PC-3 (cell line): ENCODE results near the gene GALNT18. TPM values are rescaled to one million over a fixed set of nuclear protein-coding genes. Genes with fewer than 3 reads are reported as not detected.
A peak's percentile ranks its signal among the peaks of the same experiment; 100 is the strongest.

Source experiments
- ATAC-seq: fragments of 200-7000 bp; cut with Tn5 transposase; 2 replicates; pipeline ENCODE4 v1.9.1; 2020; ENCODE audit warnings: mild to moderate bottlenecking, moderate library complexity
- BruUV-seq: library from RNA; stranded (reverse); fragments of 400-500 nt; replicated peaks from 2 replicates; lab custom pipeline; 2021; lab: Mats Ljungman, UMichigan
- CTCF ChIA-PET: fragments of 300-600 bp; sonication (Branson Sonifier 250); formaldehyde crosslinking; loops from one replicate; lab custom pipeline; 2022; ENCODE audit warnings: antibody characterized with exemption; lab: Charles Lee
- POLR2A ChIA-PET: fragments of 300-600 bp; sonication (Branson Sonifier 250); formaldehyde crosslinking; loops from one replicate; lab custom pipeline; 2022; ENCODE audit warnings: antibody characterized with exemption; ENCODE audit not compliant: unreplicated experiment; lab: Charles Lee
- DNase-seq: peaks from one replicate; pipeline ENCODE4 v3.0.0-alpha.2; 2015
- H2AFZ ChIP-seq: fragments of 300-600 bp; sonication (generic); 2 replicates; pipeline ENCODE4 v1.6.0; 2016; ENCODE audit warnings: antibody characterized with exemption, low read length
- H3F3A ChIP-seq: fragments of 300-600 bp; sonication (generic); one replicate; pipeline ENCODE4 v1.6.0; 2017; ENCODE audit warnings: antibody characterized with exemption, low read length, control low read depth, mild to moderate bottlenecking; ENCODE audit not compliant: unreplicated experiment
- H3K27ac ChIP-seq: fragments of 300-600 bp; sonication (generic); 2 replicates; pipeline ENCODE4 v1.5.1; 2016; ENCODE audit warnings: mild to moderate bottlenecking, low read length
- H3K27me3 ChIP-seq: fragments of 300-600 bp; sonication (generic); 2 replicates; pipeline ENCODE4 v1.6.1; 2016; ENCODE audit warnings: low read length, mixed read lengths
- H3K36me3 ChIP-seq: fragments of 300-600 bp; sonication (generic); 2 replicates; pipeline ENCODE4 v1.6.1; 2016; ENCODE audit warnings: low read depth, mixed run types, low read length, mixed read lengths
- H3K4me1 ChIP-seq: fragments of 300-600 bp; sonication (generic); 2 replicates; pipeline ENCODE4 v1.5.1; 2016; ENCODE audit warnings: low read length; ENCODE audit not compliant: insufficient read depth
- H3K4me2 ChIP-seq: fragments of 300-600 bp; sonication (generic); 2 replicates; pipeline ENCODE4 v1.6.0; 2016; ENCODE audit warnings: low read length
- H3K4me3 ChIP-seq: fragments of 300-600 bp; sonication (generic); 2 replicates; pipeline ENCODE4 v1.5.1; 2016; ENCODE audit warnings: mild to moderate bottlenecking, low read length, mixed read lengths
- H3K79me2 ChIP-seq: fragments of 300-600 bp; sonication (generic); 2 replicates; pipeline ENCODE4 v1.6.1; 2017; ENCODE audit warnings: low read length, mixed read lengths
- H3K9ac ChIP-seq: fragments of 300-600 bp; sonication (generic); 2 replicates; pipeline ENCODE4 v1.6.0; 2016; ENCODE audit warnings: mild to moderate bottlenecking, low read length
- H3K9me2 ChIP-seq: fragments of 300-600 bp; sonication (generic); replicated peaks from 2 replicates; pipeline ENCODE4 v1.6.1; 2016; ENCODE audit warnings: mixed run types, low read length, mixed read lengths
- H3K9me3 ChIP-seq: fragments of 300-600 bp; sonication (generic); 2 replicates; pipeline ENCODE4 v1.6.1; 2016; ENCODE audit warnings: low read length, mixed read lengths
- H4K20me1 ChIP-seq: fragments of 300-600 bp; sonication (generic); 2 replicates; pipeline ENCODE4 v1.6.1; 2016; ENCODE audit warnings: low read length, mixed read lengths
- CTCF ChIP-seq: fragments of 300-600 bp; sonication (generic); conservative IDR thresholded peaks from 2 replicates; pipeline ENCODE4 v1.5.1; 2017; ENCODE audit warnings: antibody characterized with exemption, low read depth, mild to moderate bottlenecking, low read length
- EZH2 ChIP-seq: fragments of 300-600 bp; sonication (generic); IDR thresholded peaks from one replicate; pipeline ENCODE4 v1.6.1; 2017; ENCODE audit warnings: antibody characterized with exemption, mild to moderate bottlenecking, low read length; ENCODE audit not compliant: unreplicated experiment
- EZH2phosphoT487 ChIP-seq: fragments of 300-600 bp; sonication (generic); IDR thresholded peaks from 2 replicates; pipeline ENCODE4 v1.6.1; 2018; ENCODE audit warnings: mild to moderate bottlenecking, antibody characterized with exemption, low read length, borderline replicate concordance
- intact Hi-C: fragments of 100-400 bp; cut with micrococcal nuclease; formaldehyde crosslinking; loops from 2 replicates; pipeline ENCODE4 v1.9.0; 2023
- total RNA-seq: library from RNA; depleted of rRNA; stranded (reverse); fragments of >200 nt; gene quantifications from 2 replicates; pipeline ENCODE4 v1.2.3, GENCODE V29; 2014

GALNT18 gene
- total RNA-seq, 1 experiment from 2014 or later = 34.5 TPM

- ChIA-PET POLR2A (no interaction called here), CTCF (no interaction called here)
- BruUV-seq = no TSS peak
These were observed 43.6 kb downstream of the GALNT18 start for GRCh38 chr11:11577932-11578911.

GRCh38 chr11:11577251-11577855 is 44.5 kb downstream of the GALNT18 start:
- Histone ChIP-seq H2AFZ (no peak overlapping the region), H4K20me1 (no peaks in the 10 kb centered on the region), H3K79me2 (peaks cover 4% of the 10 kb centered on the region; the same call in 1 of the 2 replicates), H3K9me3 (no peaks in the 10 kb centered on the region), H3K36me3 (no peaks in the 10 kb centered on the region), H3K9ac (no peak overlapping the region), H3K27me3 (no peaks in the 10 kb centered on the region), H3K4me3 (no peak overlapping the region), H3K4me1 (peaks cover 8% of the 10 kb centered on the region), H3K9me2 (no peaks in the 10 kb centered on the region), H3K27ac (no peak overlapping the region), H3K4me2 (no peak overlapping the region), H3F3A (no peaks in the 10 kb centered on the region)
- TF ChIP-seq CTCF = no peak
- no peak for TF ChIP-seq EZH2
- TF ChIP-seq EZH2phosphoT487 = no peak
- intact Hi-C loops = no loop called here
- no TSS peak for BruUV-seq
- peak; percentile 86 for ATAC-seq
- ChIA-PET POLR2A (no interaction called here), CTCF (no interaction called here)
- peak; percentile 32 for DNase-seq

More at GRCh38 chr11:11577932-11578911, 43.6 kb downstream of the GALNT18 start:
- ATAC-seq = no peak
- peaks cover 12% of the 10 kb centered on the region for H3K79me2 ChIP-seq
- no peaks in the 10 kb centered on the region for H3K36me3 ChIP-seq
- no peaks in the 10 kb centered on the region for H3K9me3 ChIP-seq
- peaks cover 8% of the 10 kb centered on the region for H3K4me1 ChIP-seq
- H2AFZ ChIP-seq = no peak overlapping the region
- H3K9ac ChIP-seq = no peak overlapping the region
- intact Hi-C loops = no loop called here
- TF ChIP-seq EZH2phosphoT487 (no peak), CTCF (no peak), EZH2 (no peak)
- H3K27me3 ChIP-seq = no peaks in the 10 kb centered on the region
- DNase-seq = no peak
- no peak overlapping the region for H3K27ac ChIP-seq
- H3F3A ChIP-seq = no peaks in the 10 kb centered on the region
- no peak overlapping the region for H3K4me2 ChIP-seq
- H3K9me2 ChIP-seq = no peaks in the 10 kb centered on the region
- no peak overlapping the region for H3K4me3 ChIP-seq
- no peaks in the 10 kb centered on the region for H4K20me1 ChIP-seq
